Right lobe of liver (tissue), 6 donors: ENCODE results near the gene WIZ. TPM values are rescaled to one million over a fixed set of nuclear protein-coding genes. Genes with fewer than 3 reads are reported as not detected.
A peak's percentile ranks its signal among the peaks of the same experiment; 100 is the strongest.

Experiments used
- ATAC-seq, 4 donors: fragments of 200-7000 bp; cut with Tn5 transposase; one replicate each; pipeline ENCODE4 v1.9.1; 2020; ENCODE audit warnings: mild to moderate bottlenecking in 4 of 4, moderate library complexity in 4 of 4
- DNase-seq, 3 donors: peaks; one replicate each; pipeline ENCODE4 v3.0.0-alpha.2; 2020
- H3K27ac ChIP-seq, 3 donors: fragments of 200-600 bp; one replicate each; pipeline ENCODE4 v1.8.0; 2022
- H3K27me3 ChIP-seq, 2 donors: fragments of 200-600 bp; one replicate each; pipeline ENCODE4 v1.8.0; 2022
- H3K36me3 ChIP-seq, 4 donors: fragments of 200-600 bp; sonication (generic) in 1 of 4; one replicate each; pipeline versions ENCODE4 v1.5.1 to v1.8.0; 2017 to 2022; ENCODE audit warnings: control low read depth in 1 of 4
- H3K4me1 ChIP-seq, 4 donors: fragments of 200-600 bp; sonication (generic) in 1 of 4; one replicate each; pipeline versions ENCODE4 v1.5.1 to v1.8.0; 2017 to 2022; ENCODE audit warnings: control low read depth in 1 of 4
- H3K4me3 ChIP-seq, 3 donors: fragments of 200-600 bp; one replicate each; pipeline ENCODE4 v1.8.0; 2022
- H3K9me3 ChIP-seq, 4 donors: fragments of 200-600 bp; sonication (generic) in 1 of 4; one replicate each; pipeline versions ENCODE4 v1.5.1 to v1.8.0; 2017 to 2022; ENCODE audit warnings: control low read depth in 1 of 4
- CTCF ChIP-seq, 4 donors: fragments of 200-600 bp in 3 of 4; fragments of 450-650 bp in 1 of 4; IDR thresholded peaks; one replicate each; pipeline versions ENCODE4 v1.5.1 to v1.8.0; 2016 to 2022; ENCODE audit warnings: antibody characterized with exemption in 4 of 4, mild to moderate bottlenecking in 2 of 4
- POLR2A ChIP-seq: fragments of 450-650 bp; IDR thresholded peaks from one replicate; pipeline ENCODE4 v1.6.1; 2017; ENCODE audit warnings: antibody characterized with exemption, mild to moderate bottlenecking
- WGBS: methylation state at CpG from one replicate; pipeline ENCODE4 v1.1.6; 2018; ENCODE audit warnings: low coverage, low lambda C conversion rate; ENCODE audit not compliant: insufficient coverage; ENCODE audit errors: missing lambda C conversion rate; 5-methylcytosine and 5-hydroxymethylcytosine counted together
- intact Hi-C, 2 donors: fragments of 100-400 bp; cut with DNase I; formaldehyde crosslinking; loops; one replicate each; pipeline versions ENCODE4 v1.11.2 to v1.14.1; 2022
- long read RNA-seq: library from polyadenylated mRNA; unstranded; transcript quantifications from one replicate; pipeline ENCODE4 v2.0.0, GENCODE V29; 2019
- total RNA-seq, 6 experiments: library from RNA; depleted of rRNA in 2 of 6; stranded (reverse); fragments of >200 nt in 2 of 6; fragmentation: NEBNext Ultra II Directional in 3 of 6; extraction: Animal tissue kit (Norgen Biotek cat#: 25700) in 3 of 6; gene quantifications; one replicate each; pipeline versions ENCODE4 v1.1.0 to v1.2.4, GENCODE V29; 2016 to 2023
- donor health status: DM: no; HTN: yes; CAD: no.
- donor health status: DM: no; HTN: no; CAD: no.
- donor health status: DM: no; HTN: no; CAD: no.
- donor health status: DM: no; HTN: yes; CAD: no.
- donor health status: DM: no; HTN: yes; CAD: no.

WIZ gene, protein sequence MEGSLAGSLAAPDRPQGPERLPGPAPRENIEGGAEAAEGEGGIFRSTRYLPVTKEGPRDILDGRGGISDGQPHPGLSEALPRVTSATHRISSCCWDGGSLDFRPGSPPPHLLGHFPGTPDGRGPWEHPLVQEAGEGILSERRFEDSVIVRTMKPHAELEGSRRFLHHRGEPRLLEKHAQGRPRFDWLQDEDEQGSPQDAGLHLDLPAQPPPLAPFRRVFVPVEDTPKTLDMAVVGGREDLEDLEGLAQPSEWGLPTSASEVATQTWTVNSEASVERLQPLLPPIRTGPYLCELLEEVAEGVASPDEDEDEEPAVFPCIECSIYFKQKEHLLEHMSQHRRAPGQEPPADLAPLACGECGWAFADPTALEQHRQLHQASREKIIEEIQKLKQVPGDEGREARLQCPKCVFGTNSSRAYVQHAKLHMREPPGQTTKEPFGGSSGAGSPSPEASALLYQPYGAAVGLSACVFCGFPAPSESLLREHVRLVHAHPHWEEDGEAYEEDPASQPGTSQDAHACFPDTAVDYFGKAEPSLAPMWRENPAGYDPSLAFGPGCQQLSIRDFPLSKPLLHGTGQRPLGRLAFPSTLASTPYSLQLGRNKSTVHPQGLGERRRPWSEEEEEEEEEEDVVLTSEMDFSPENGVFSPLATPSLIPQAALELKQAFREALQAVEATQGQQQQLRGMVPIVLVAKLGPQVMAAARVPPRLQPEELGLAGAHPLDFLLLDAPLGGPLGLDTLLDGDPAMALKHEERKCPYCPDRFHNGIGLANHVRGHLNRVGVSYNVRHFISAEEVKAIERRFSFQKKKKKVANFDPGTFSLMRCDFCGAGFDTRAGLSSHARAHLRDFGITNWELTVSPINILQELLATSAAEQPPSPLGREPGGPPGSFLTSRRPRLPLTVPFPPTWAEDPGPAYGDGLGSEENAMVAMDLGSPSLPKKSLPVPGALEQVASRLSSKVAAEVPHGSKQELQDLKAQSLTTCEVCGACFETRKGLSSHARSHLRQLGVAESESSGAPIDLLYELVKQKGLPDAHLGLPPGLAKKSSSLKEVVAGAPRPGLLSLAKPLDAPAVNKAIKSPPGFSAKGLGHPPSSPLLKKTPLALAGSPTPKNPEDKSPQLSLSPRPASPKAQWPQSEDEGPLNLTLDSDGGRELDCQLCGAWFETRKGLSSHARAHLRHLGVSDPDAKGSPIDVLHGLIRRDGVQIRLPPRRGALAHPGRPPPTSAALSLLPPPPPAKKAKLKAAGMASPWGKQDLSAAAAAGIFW (N-terminal part only)
- total RNA-seq = 10 to 100 TPM; 12.5 to 24.4 (median 14.6) TPM
- long read RNA-seq, partial matches to known transcripts = 2 of 2 reads
- long read RNA-seq, other reads (novel, unspliced or antisense) = 0 of 2 reads

DNA sequence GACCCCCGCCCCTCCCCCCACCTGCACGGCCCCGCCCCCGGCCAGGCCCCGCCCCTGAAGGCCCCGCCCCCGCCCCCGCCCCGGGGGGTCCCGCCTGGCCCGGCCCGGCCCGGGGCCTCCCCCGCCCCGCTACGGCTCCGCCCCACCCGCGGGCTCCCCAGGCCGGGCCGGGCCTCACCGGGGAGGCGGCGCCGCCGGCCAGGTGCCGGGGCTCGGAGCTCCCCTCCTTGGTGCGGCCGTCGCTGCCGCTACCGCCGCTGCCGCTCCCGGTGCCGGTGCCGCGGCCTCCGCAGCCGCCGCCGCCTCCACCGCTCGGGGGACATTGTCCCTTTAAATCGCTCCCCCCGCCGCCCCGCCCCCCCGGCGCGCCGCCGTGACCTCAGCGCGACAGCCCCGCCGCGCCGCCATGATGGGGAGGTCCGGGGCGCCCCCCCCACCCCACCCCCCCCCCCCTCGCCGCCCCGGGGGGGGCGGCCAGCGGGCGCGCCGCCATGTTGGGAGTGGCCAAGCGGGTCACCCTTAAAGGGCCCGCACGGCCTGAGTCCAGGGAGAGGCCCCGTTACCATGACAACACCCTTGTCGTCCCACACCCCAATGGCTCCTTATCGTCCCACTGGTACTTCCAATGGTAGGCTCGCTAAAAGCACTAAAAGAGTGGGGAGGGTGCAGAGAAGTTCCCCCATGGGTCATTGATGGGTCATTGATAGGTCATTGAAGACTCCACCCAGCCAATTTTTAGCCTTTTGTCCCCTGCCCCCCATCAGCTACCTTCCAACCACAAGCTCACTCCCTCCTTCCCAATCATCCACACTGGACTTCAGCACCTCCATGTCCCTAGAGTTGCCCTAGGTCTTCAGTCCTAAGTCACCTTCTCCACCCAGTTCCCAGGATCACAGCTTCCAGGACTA lies at the start of gene WIZ:
WIZ (minus strand) TSS at position 337 of the 908 bp plus-strand sequence. CDS start 1,649 bp downstream, outside the sequence.
- Histone ChIP-seq H3K9me3 (no peaks in the 10 kb centered on the region), H3K27ac (peak within 1 kb of the TSS in 1 of 3 donors; percentile 68), H3K36me3 (no peaks in the 10 kb centered on the region), H3K4me3 (peak within 1 kb of the TSS; percentile 40 to 56 (median 48)), H3K4me1 (peaks cover 0 to 30% (median 6%) of the 10 kb centered on the region in 4 donors), H3K27me3 (no peaks in the 10 kb centered on the region)
- WGBS = no CpG with 5 or more reads among the region's 77 CpGs
- ATAC-seq (peak in 3 of 4 donors; percentile 4 to 30 (median 5)), DNase-seq (peak; percentile 80 to 83 (median 80))
- TF ChIP-seq CTCF (IDR thresholded peaks at IDR 0.05) = no peak
- no peak for TF ChIP-seq POLR2A
- intact Hi-C loops = loop anchor here (10.0 kb wide), 2 partner anchors 105 to 265 kb away; no protein-coding TSS in a partner anchor

DNA sequence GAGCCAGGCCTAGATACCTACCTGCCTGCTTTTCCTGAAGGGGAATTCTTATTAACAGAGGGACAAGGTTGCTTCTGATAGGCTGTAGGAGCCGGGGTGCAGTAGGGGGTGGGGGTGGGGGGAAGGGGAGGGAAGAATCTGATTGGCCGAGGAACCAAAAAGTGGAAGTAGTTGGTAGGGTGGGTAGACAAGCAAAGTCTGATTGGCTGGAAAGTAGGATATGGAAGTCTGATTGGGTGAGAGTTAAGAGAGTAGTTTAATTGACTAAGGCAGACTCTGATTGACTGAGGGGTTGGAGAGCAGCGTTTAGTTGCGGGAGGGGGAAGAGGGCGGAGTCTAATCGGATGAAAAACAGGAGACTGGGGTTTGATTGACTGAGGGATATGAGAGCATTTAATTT lies 49.2 kb upstream of the WIZ start:
- no peak for TF ChIP-seq CTCF (IDR thresholded peaks at IDR 0.05)
- H3K36me3 ChIP-seq = no peaks in the 10 kb centered on the region
- H3K9me3 ChIP-seq = no peaks in the 10 kb centered on the region
- DNase-seq (peak; percentile 43 to 82 (median 74)), ATAC-seq (peak; percentile 87 to 96 (median 91))
- H3K4me3 ChIP-seq = peak overlapping the region; percentile 35 to 61 (median 54)
- peaks cover 0 to 10% (median 0%) of the 10 kb centered on the region in 4 donors for H3K4me1 ChIP-seq
- intact Hi-C loops = no loop called here
- H3K27me3 ChIP-seq = no peaks in the 10 kb centered on the region
- 23% methylated on average over 6 of the region's 6 CpGs for WGBS
- peak overlapping the region; percentile 77 to 99 (median 94) for H3K27ac ChIP-seq

GRCh38 chr19:15498156-15498858 lies 48.6 kb upstream of the WIZ start:
- WGBS = 18% methylated on average over 10 of the region's 10 CpGs
- H3K4me1 ChIP-seq = peaks cover 0 to 10% (median 0%) of the 10 kb centered on the region in 4 donors
- H3K9me3 ChIP-seq = no peaks in the 10 kb centered on the region
- peak overlapping the region; percentile 77 to 99 (median 94) for H3K27ac ChIP-seq
- H3K27me3 ChIP-seq = no peaks in the 10 kb centered on the region
- TF ChIP-seq CTCF (IDR thresholded peaks at IDR 0.05) (no peak), POLR2A (no peak)
- intact Hi-C loops = no loop called here
- peak; percentile 67 to 81 (median 74) for ATAC-seq
- DNase-seq = peak in 1 of 3 donors; percentile 79
- peak overlapping the region; percentile 35 to 61 (median 54) for H3K4me3 ChIP-seq
- H3K36me3 ChIP-seq = no peaks in the 10 kb centered on the region
